ENCODE measurements around the gene LYPD5.

LYPD5 gene

DNA sequence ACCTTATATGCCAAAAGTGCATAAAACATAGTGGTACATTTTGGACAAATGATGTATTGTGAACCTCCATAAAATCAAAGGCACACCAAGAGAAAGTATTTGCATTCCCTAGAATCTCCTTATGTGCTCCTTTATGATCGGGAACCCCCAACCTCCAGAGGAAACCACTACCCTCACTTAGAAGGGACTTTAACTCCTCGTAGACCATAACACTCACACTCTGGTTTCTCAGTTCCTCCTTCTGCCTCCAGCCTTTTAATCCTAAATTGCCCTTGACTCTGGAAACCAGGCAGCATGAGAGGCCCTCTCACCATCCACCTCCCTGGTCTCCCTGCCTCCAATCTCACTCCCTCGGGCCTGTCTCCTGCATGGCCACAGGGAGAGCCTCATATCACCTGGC lies 11.7 kb downstream of the LYPD5 start:
- no peak for DNase-seq (ENCODE audit: low read depth in 2 of 2)
- no peak for TF ChIP-seq CTCF (IDR thresholded peaks at IDR 0.05; ENCODE audit: low read depth, low read length)

GRCh38 chr19:43789029-43789428 lies 13.2 kb downstream of the LYPD5 start:
- TF ChIP-seq CTCF (IDR thresholded peaks at IDR 0.05; ENCODE audit: low read depth, low read length), result no peak
- no peak overlapping the region for H3K4me3 ChIP-seq (replicated peaks in 1 of 2; ENCODE audit: low read depth in 2 of 2, low read length in 2 of 2)
- DNase-seq (ENCODE audit: low read depth in 2 of 2), result peak; percentile 68

More for the DNA sequence above, 11.7 kb downstream of the LYPD5 start:
- no peak overlapping the region for H3K4me3 ChIP-seq (replicated peaks in 1 of 2; ENCODE audit: low read depth in 2 of 2, low read length in 2 of 2)

DNA sequence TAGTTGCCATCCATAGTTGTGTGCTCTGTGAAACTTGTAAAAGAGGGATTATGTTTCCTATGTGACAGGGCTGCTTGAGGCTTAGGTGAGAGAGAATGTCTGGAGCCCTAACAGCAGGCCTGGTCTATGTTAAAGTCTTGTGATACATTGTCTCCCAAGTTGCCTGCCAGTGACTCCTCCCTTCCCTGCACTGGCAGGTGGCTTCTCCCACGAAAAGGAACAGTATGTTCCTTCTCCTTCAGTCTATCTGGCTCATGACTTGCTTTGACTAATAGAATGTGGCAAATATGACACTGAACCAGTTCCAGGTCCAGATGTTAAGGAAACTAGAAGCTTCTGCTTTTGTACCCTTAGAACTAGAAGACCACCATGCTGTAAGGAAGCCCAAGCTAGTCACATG lies 15.6 kb downstream of the LYPD5 start:
- TF ChIP-seq CTCF (IDR thresholded peaks at IDR 0.05; ENCODE audit: low read depth, low read length), result no peak
- H3K4me3 ChIP-seq (replicated peaks in 1 of 2; ENCODE audit: low read depth in 2 of 2, low read length in 2 of 2), result no peak overlapping the region
- no peak for DNase-seq (ENCODE audit: low read depth in 2 of 2)

GRCh38 chr19:43784981-43785808 lies 17.1 kb downstream of the LYPD5 start:
- peak; percentile 74 to 85 for DNase-seq (ENCODE audit: low read depth in 2 of 2)
- no peak overlapping the region for H3K4me3 ChIP-seq (replicated peaks in 1 of 2; ENCODE audit: low read depth in 2 of 2, low read length in 2 of 2)
- TF ChIP-seq CTCF (IDR thresholded peaks at IDR 0.05; ENCODE audit: low read depth, low read length), result peak; percentile 99

GRCh38 chr19:43784241-43784980 lies 17.8 kb downstream of the LYPD5 start:
- DNase-seq (ENCODE audit: low read depth in 2 of 2), result peak; percentile 75 to 84
- no peak overlapping the region for H3K4me3 ChIP-seq (replicated peaks in 1 of 2; ENCODE audit: low read depth in 2 of 2, low read length in 2 of 2)
- TF ChIP-seq CTCF (IDR thresholded peaks at IDR 0.05; ENCODE audit: low read depth, low read length), result no peak

DNA sequence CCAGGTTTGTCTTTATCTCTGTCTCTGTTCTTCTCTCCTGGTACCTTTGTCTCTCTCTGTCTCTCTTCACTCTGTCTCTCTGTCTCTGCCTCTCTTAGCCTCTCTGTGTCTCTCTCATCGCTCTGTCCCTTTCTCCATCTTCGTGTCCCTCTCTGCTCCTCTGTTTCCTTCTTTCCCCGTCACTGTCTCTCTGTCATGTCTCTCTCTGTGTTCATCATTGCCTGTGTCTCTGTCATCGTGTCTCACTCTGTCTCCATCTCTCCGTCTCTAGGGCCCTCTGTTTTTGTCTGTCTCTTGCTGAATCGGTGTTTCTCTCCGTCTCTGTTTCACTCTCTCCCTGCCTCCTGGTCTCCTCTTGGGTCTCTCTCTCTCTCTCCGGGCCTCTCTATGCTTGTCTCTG lies 18.6 kb downstream of the LYPD5 start:
- no peak for DNase-seq (ENCODE audit: low read depth in 2 of 2)
- no peak overlapping the region for H3K4me3 ChIP-seq (replicated peaks in 1 of 2; ENCODE audit: low read depth in 2 of 2, low read length in 2 of 2)
- TF ChIP-seq CTCF (IDR thresholded peaks at IDR 0.05; ENCODE audit: low read depth, low read length), result no peak

All from cardiac fibroblast (primary cell).